C1 segment of cervical spinal cord (tissue), 14 donors: Measurements from ENCODE around the gene TAX1BP3.

Source experiments
- DNase-seq, 14 donors: peaks; one replicate each; lab custom pipeline; 2025; lab: John Stamatoyannopoulos, UW

TAX1BP3 gene

GRCh38 chr17:3688852-3689261, 20.5 kb upstream of the TAX1BP3 start:
- no peak for DNase-seq

GRCh38 chr17:3688027-3688553, 19.7 kb upstream of the TAX1BP3 start:
- no peak for DNase-seq

GRCh38 chr17:3685174-3685573, 16.8 kb upstream of the TAX1BP3 start:
- no peak for DNase-seq

GRCh38 chr17:3683054-3683511, 14.7 kb upstream of the TAX1BP3 start:
- DNase-seq = no peak

- no peak for DNase-seq
Observed at GRCh38 chr17:3682033-3682432, 13.7 kb upstream of the TAX1BP3 start.

- DNase-seq = no peak
Observed at GRCh38 chr17:3681565-3681964, 13.2 kb upstream of the TAX1BP3 start.

- DNase-seq = no peak
Observed at GRCh38 chr17:3681057-3681456, 12.7 kb upstream of the TAX1BP3 start.

- DNase-seq = no peak
Observed at GRCh38 chr17:3679531-3680126, 11.3 kb upstream of the TAX1BP3 start.

- no peak for DNase-seq
Observed at GRCh38 chr17:3678821-3679530, 10.6 kb upstream of the TAX1BP3 start.

- peak in 1 of 14 donors; percentile 20 for DNase-seq
Observed at GRCh38 chr17:3678095-3678820, 9.9 kb upstream of the TAX1BP3 start.

- DNase-seq = no peak
Observed at GRCh38 chr17:3675886-3676285, 7.5 kb upstream of the TAX1BP3 start.

- DNase-seq = no peak
Observed at GRCh38 chr17:3672571-3672970, 4.2 kb upstream of the TAX1BP3 start.

GRCh38 chr17:3669548-3669947, 1.2 kb upstream of the TAX1BP3 start:
- no peak for DNase-seq

- DNase-seq = no peak
Observed at GRCh38 chr17:3669085-3669347, 638 bp upstream of the TAX1BP3 start.

- peak in 6 of 14 donors; percentile 35 to 85 (median 76) for DNase-seq
Observed at GRCh38 chr17:3667366-3668278, 756 bp downstream of the TAX1BP3 start.

- no peak for DNase-seq
Observed at GRCh38 chr17:3666516-3666915, 1.9 kb downstream of the TAX1BP3 start.

GRCh38 chr17:3665834-3666233, 2.5 kb downstream of the TAX1BP3 start:
- DNase-seq = peak in 10 of 14 donors; percentile 9 to 54 (median 41)

GRCh38 chr17:3663102-3664011, 5.0 kb downstream of the TAX1BP3 start:
- DNase-seq = no peak

- DNase-seq = peak in 6 of 14 donors; percentile 32 to 69 (median 49)
Observed at GRCh38 chr17:3660311-3660891, 8.0 kb downstream of the TAX1BP3 start.

- peak in 7 of 14 donors; percentile 22 to 76 (median 44) for DNase-seq
Observed at GRCh38 chr17:3659541-3660111, 8.8 kb downstream of the TAX1BP3 start.
